GM23248 (cell line): ENCODE data around the gene RNF144B.

ENCODE experiments used
- EZH2 ChIP-seq: fragments of 200-600 bp; sonication (generic); IDR thresholded peaks from 2 replicates; pipeline ENCODE4 v1.6.1; 2018; ENCODE audit warnings: antibody characterized with exemption, mild to moderate bottlenecking; ENCODE audit not compliant: insufficient read depth, poor library complexity, severe bottlenecking
- EZH2phosphoT487 ChIP-seq: fragments of 200-600 bp; sonication (generic); IDR thresholded peaks from 2 replicates; pipeline ENCODE4 v1.6.1; 2018; ENCODE audit warnings: antibody characterized with exemption, moderate library complexity, mild to moderate bottlenecking, low read depth; ENCODE audit not compliant: insufficient read depth

- no peak for TF ChIP-seq EZH2
- TF ChIP-seq EZH2phosphoT487: no peak
These were observed 59.6 kb downstream of the RNF144B start for GRCh38 chr6:18446771-18447170.
